GM23248 (cell line): ENCODE data around the gene FRY. TPM values are rescaled to one million over a fixed set of nuclear protein-coding genes. Genes with fewer than 3 reads are reported as not detected.
A peak's percentile ranks its signal among the peaks of the same experiment; 100 is the strongest.

ENCODE experiments used
- DNase-seq: peaks from one replicate; pipeline ENCODE4 v3.0.0-alpha.2; 2015
- H2AFZ ChIP-seq: fragments of 200-600 bp; sonication (generic); 2 replicates; pipeline ENCODE4 v1.6.1; 2016; ENCODE audit warnings: antibody characterized with exemption
- H3F3A ChIP-seq: fragments of 200-600 bp; sonication (generic); 2 replicates; pipeline ENCODE4 v1.6.1; 2016; ENCODE audit warnings: mild to moderate bottlenecking, antibody characterized with exemption, mixed run types; ENCODE audit not compliant: insufficient read depth
- H3K27ac ChIP-seq: fragments of 200-600 bp; sonication (generic); 2 replicates; pipeline ENCODE4 v1.5.1; 2016; ENCODE audit warnings: mild to moderate bottlenecking
- H3K27me3 ChIP-seq: fragments of 200-600 bp; sonication (generic); replicated peaks from 2 replicates; pipeline ENCODE4 v1.6.1; 2016; ENCODE audit warnings: mild to moderate bottlenecking; ENCODE audit not compliant: insufficient read depth
- H3K36me3 ChIP-seq: fragments of 200-600 bp; sonication (generic); 2 replicates; pipeline ENCODE4 v1.6.1; 2016; ENCODE audit warnings: low read depth, mild to moderate bottlenecking
- H3K4me1 ChIP-seq: fragments of 200-600 bp; sonication (generic); 2 replicates; pipeline ENCODE4 v1.6.1; 2016; ENCODE audit warnings: mild to moderate bottlenecking; ENCODE audit not compliant: insufficient read depth
- H3K4me2 ChIP-seq: fragments of 200-600 bp; sonication (generic); one replicate; pipeline ENCODE4 v1.6.1; 2016; ENCODE audit warnings: mild to moderate bottlenecking; ENCODE audit not compliant: unreplicated experiment
- H3K4me3 ChIP-seq: fragments of 200-600 bp; sonication (generic); 2 replicates; pipeline ENCODE4 v1.5.1; 2016; ENCODE audit warnings: mild to moderate bottlenecking
- H3K79me2 ChIP-seq: fragments of 200-600 bp; sonication (generic); 2 replicates; pipeline ENCODE4 v1.6.1; 2016; ENCODE audit warnings: mild to moderate bottlenecking; ENCODE audit not compliant: insufficient read depth
- H3K9ac ChIP-seq: fragments of 200-600 bp; sonication (generic); 2 replicates; pipeline ENCODE4 v1.6.1; 2016; ENCODE audit warnings: mild to moderate bottlenecking
- H3K9me2 ChIP-seq: fragments of 200-600 bp; sonication (generic); 2 replicates; pipeline ENCODE4 v1.6.1; 2016; ENCODE audit warnings: mixed run types, mild to moderate bottlenecking, moderate library complexity; ENCODE audit not compliant: insufficient read depth
- H3K9me3 ChIP-seq: fragments of 200-600 bp; sonication (generic); one replicate; pipeline ENCODE4 v1.6.1; 2017; ENCODE audit warnings: low read depth
- H4K20me1 ChIP-seq: fragments of 200-600 bp; sonication (generic); 2 replicates; pipeline ENCODE4 v1.6.0; 2016; ENCODE audit not compliant: insufficient read depth
- EZH2 ChIP-seq: fragments of 200-600 bp; sonication (generic); IDR thresholded peaks from 2 replicates; pipeline ENCODE4 v1.6.1; 2018; ENCODE audit warnings: antibody characterized with exemption, mild to moderate bottlenecking; ENCODE audit not compliant: insufficient read depth, poor library complexity, severe bottlenecking
- EZH2phosphoT487 ChIP-seq: fragments of 200-600 bp; sonication (generic); IDR thresholded peaks from 2 replicates; pipeline ENCODE4 v1.6.1; 2018; ENCODE audit warnings: antibody characterized with exemption, moderate library complexity, mild to moderate bottlenecking, low read depth; ENCODE audit not compliant: insufficient read depth
- WGBS, 2 experiments: methylation state at CpG; one replicate each; pipeline ENCODE4 v1.1.6; 2015 to 2017; ENCODE audit warnings: low lambda C conversion rate in 2 of 2, low coverage in 1 of 2; ENCODE audit errors: missing lambda C conversion rate in 2 of 2; 5-methylcytosine and 5-hydroxymethylcytosine counted together
- in situ Hi-C: fragments of 300-500 bp; cut with MboI; formaldehyde crosslinking; loops from 2 replicates; pipeline ENCODE4 v1.15.0; 2020
- polyA plus RNA-seq: library from polyadenylated mRNA; unstranded; fragments of >200 nt; fragmentation: Nextera tagmentation; extraction: Ambion mirVana; gene quantifications from 2 replicates; pipeline ENCODE4 v1.2.1, GENCODE V29; 2016
- total RNA-seq: library from RNA; depleted of rRNA; stranded (reverse); fragments of >200 nt; shearing (Covaris generic); gene quantifications from 2 replicates; pipeline ENCODE4 v1.2.3, GENCODE V29; 2014

Gene FRY
- total and polyA plus RNA-seq, 2 experiments from 2014 or later = 2.2 to 4.3 TPM

DNA sequence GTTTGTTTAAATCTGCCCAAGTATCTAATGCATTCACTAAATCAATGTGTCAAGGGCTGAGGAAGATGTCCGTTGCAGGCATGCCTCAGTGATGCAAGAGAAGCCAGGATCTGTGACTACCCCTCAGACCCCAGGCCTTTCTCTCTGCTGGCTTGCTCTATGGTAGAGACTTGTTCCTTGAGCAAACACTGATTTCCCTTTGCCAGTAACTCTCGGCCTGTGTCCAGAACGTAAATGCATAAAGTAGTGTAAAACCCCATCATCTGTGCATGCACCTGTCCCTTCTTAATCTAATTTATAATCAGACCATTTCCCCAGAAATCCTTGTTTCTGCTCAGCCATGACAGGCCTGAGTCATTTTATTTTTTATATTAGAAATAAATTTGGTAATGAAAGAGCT, 28.7 kb upstream of the FRY start:
- Histone ChIP-seq H3K36me3 (no peaks in the 10 kb centered on the region), H3K27ac (no peak overlapping the region), H3K79me2 (no peaks in the 10 kb centered on the region), H3K27me3 (no peaks in the 10 kb centered on the region), H3K4me1 (no peaks in the 10 kb centered on the region), H3K4me2 (no peak overlapping the region), H3K9me2 (no peaks in the 10 kb centered on the region), H4K20me1 (no peaks in the 10 kb centered on the region), H3F3A (no peaks in the 10 kb centered on the region), H2AFZ (no peak overlapping the region), H3K9ac (no peak overlapping the region), H3K4me3 (no peak overlapping the region), H3K9me3 (no peaks in the 10 kb centered on the region)
- TF ChIP-seq EZH2 (no peak), EZH2phosphoT487 (no peak)
- DNase-seq = no peak
- WGBS, 2 experiments = 75 to 86% methylated on average over 3 of the region's 3 CpGs
- in situ Hi-C loops = no loop called here

DNA sequence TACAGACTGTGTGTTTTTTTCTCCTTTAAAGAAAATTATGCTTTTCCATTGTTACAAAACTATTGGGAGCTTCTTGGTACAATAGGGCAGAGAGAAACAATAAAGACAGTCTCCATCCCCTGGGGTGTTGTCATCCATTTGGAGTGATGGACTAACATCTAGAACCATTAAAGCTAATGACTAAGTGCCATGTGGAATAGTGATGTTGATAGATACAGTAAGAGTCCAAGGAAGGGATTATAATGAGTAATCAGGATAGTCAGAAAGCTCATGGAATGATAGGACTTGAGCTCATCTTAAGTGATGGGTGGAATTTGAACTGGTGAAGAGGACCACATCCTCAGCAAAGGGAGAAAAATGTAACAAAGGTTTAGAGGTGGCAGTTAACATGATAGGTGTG, 24.1 kb upstream of the FRY start:
- Histone ChIP-seq H3K4me2 (no peak overlapping the region), H3K4me1 (peaks cover 8% of the 10 kb centered on the region; the same call in 1 of the 2 replicates), H3K4me3 (no peak overlapping the region), H3K27ac (no peak overlapping the region), H3K9me2 (no peaks in the 10 kb centered on the region), H4K20me1 (no peaks in the 10 kb centered on the region), H3F3A (no peaks in the 10 kb centered on the region), H3K36me3 (no peaks in the 10 kb centered on the region), H3K9ac (no peak overlapping the region), H2AFZ (no peak overlapping the region), H3K79me2 (no peaks in the 10 kb centered on the region), H3K9me3 (no peaks in the 10 kb centered on the region), H3K27me3 (no peaks in the 10 kb centered on the region)
- DNase-seq = peak; percentile 39
- no peak for TF ChIP-seq EZH2phosphoT487
- TF ChIP-seq EZH2 = no peak
- in situ Hi-C loops = no loop called here

DNA sequence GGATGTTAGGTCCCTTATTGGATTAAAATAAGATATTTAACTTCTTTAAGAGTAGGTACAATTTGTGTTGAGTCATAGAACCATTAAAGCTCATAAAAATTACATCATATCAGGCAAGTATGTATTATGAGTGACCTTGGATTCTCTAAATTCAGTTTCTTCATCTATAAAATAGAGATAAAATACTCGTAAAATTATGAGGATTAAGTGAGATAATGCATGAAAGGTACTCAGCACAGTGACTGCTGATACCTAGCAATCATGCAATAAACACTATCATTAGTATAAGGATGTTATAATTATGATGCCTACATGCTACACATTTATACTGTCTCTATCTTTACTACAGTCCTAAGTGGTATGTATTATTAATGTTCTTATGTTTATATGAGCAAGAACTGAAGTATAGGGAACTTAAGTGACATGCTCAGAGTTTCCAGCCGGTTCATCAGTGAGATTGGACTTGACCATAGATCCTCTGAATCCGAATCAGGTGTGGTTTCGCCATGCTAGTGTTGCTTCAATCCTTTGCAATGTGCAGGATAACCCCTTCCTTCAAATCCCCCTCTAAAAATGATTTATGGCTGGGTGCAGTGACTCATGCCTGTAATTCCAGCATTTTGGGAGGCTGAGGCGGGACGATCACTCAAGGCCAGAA, 22.9 kb upstream of the FRY start:
- in situ Hi-C loops = no loop called here
- TF ChIP-seq EZH2 (no peak), EZH2phosphoT487 (no peak)
- DNase-seq = no peak

DNA sequence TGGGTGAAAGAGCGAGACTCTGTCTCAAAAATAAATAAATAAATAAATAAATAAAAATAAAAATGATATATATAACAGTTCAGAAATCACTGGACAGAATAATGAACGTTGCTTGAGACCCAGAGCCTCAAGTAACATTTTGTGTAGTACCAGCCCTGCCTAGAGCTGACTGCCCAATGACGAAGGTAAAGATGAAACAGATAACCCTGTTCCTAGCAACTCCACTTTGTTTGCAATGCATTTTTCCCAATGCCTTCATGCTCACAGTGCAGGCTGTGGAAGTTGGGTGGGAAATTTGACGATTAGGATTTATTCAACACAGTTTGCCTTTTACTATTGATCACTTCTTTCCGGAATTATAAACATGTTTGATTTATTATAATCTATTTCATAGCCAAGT, 22.2 kb upstream of the FRY start:
- no peak overlapping the region for H3K4me3 ChIP-seq
- H3K27me3 ChIP-seq = no peaks in the 10 kb centered on the region
- WGBS, 2 experiments = 58% methylated on average over 5 of the region's 5 CpGs
- H3K4me1 ChIP-seq = peaks cover 8% of the 10 kb centered on the region; the same call in 1 of the 2 replicates
- no peak for TF ChIP-seq EZH2phosphoT487
- TF ChIP-seq EZH2 = no peak
- H3K4me2 ChIP-seq = no peak overlapping the region
- no peaks in the 10 kb centered on the region for H3K79me2 ChIP-seq
- in situ Hi-C loops = no loop called here
- H3K9me3 ChIP-seq = no peaks in the 10 kb centered on the region
- no peak for DNase-seq
- no peaks in the 10 kb centered on the region for H4K20me1 ChIP-seq
- H3K36me3 ChIP-seq = no peaks in the 10 kb centered on the region
- no peaks in the 10 kb centered on the region for H3K9me2 ChIP-seq
- no peak overlapping the region for H2AFZ ChIP-seq
- no peak overlapping the region for H3K9ac ChIP-seq
- no peak overlapping the region for H3K27ac ChIP-seq
- no peaks in the 10 kb centered on the region for H3F3A ChIP-seq

More for the DNA sequence above, 22.9 kb upstream of the FRY start:
- Histone ChIP-seq H3K4me3 (no peak overlapping the region), H3K4me2 (no peak overlapping the region), H3K36me3 (no peaks in the 10 kb centered on the region), H4K20me1 (no peaks in the 10 kb centered on the region), H3K27ac (no peak overlapping the region), H3K9me2 (no peaks in the 10 kb centered on the region), H3K9me3 (no peaks in the 10 kb centered on the region), H3K79me2 (no peaks in the 10 kb centered on the region), H3K9ac (no peak overlapping the region), H3K4me1 (peaks cover 8% of the 10 kb centered on the region; the same call in 1 of the 2 replicates), H3K27me3 (no peaks in the 10 kb centered on the region), H2AFZ (no peak overlapping the region), H3F3A (no peaks in the 10 kb centered on the region)
- WGBS, 2 experiments = 89 to 95% methylated on average over 6 of the region's 6 CpGs
